Lung (tissue), 12 donors: ENCODE measurements around the gene PRKCSH. TPM values are rescaled to one million over a fixed set of nuclear protein-coding genes. Genes with fewer than 3 reads are reported as not detected.
"Not testable (repeated sequence)": the region's sequence is repeated elsewhere in the genome, so short reads cannot be mapped to it uniquely, and the experiment has no call there.

Source experiments
- ATAC-seq: fragments of 200-7000 bp; cut with Tn5 transposase; one replicate; pipeline ENCODE4 v1.9.1; 2020; ENCODE audit warnings: moderate number of reproducible peaks; ENCODE audit not compliant: insufficient read depth, low FRiP score
- DNase-seq, 3 donors: peaks; one replicate each; pipeline ENCODE4 v3.0.0-alpha.2; 2013 to 2017
- H3K27ac ChIP-seq, 2 donors: one replicate each; pipeline ENCODE4 v1.5.1; 2013; ENCODE audit warnings: mild to moderate bottlenecking in 2 of 2, moderate library complexity in 2 of 2, control low read depth in 1 of 2, inconsistent platforms in 1 of 2, low read depth in 1 of 2, low read length in 1 of 2
- H3K27me3 ChIP-seq, 3 donors: one replicate each; pipeline ENCODE4 v1.5.1; 2013; ENCODE audit warnings: low read length in 2 of 3; ENCODE audit not compliant: control insufficient read depth in 3 of 3, insufficient read depth in 3 of 3
- H3K36me3 ChIP-seq, 4 donors: one replicate each; pipeline ENCODE4 v1.5.1; 2013; ENCODE audit warnings: low read length in 4 of 4, mild to moderate bottlenecking in 1 of 4, moderate library complexity in 1 of 4; ENCODE audit not compliant: control insufficient read depth in 4 of 4, insufficient read depth in 4 of 4
- H3K4me1 ChIP-seq, 5 donors: one replicate each; pipeline ENCODE4 v1.5.1; 2013; ENCODE audit warnings: low read length in 5 of 5, mild to moderate bottlenecking in 2 of 5, moderate library complexity in 1 of 5; ENCODE audit not compliant: control insufficient read depth in 5 of 5, insufficient read depth in 5 of 5
- H3K4me3 ChIP-seq: one replicate; pipeline ENCODE4 v1.5.1; 2013; ENCODE audit warnings: mild to moderate bottlenecking, control low read depth, moderate library complexity
- H3K9ac ChIP-seq, 2 donors: one replicate each; pipeline ENCODE4 v1.5.1; 2013; ENCODE audit warnings: low read length in 2 of 2, control low read depth in 1 of 2; ENCODE audit not compliant: insufficient read depth in 1 of 2
- H3K9me3 ChIP-seq, 4 donors: one replicate each; pipeline ENCODE4 v1.5.1; 2013; ENCODE audit warnings: low read length in 3 of 4, mild to moderate bottlenecking in 1 of 4, moderate library complexity in 1 of 4; ENCODE audit not compliant: control insufficient read depth in 4 of 4, insufficient read depth in 3 of 4
- CTCF ChIP-seq: IDR thresholded peaks from 2 replicates; pipeline ENCODE4 v1.5.1; 2012; ENCODE audit warnings: mild to moderate bottlenecking; ENCODE audit errors: control extremely low read depth, extremely low read depth
- WGBS, 2 donors: extraction: QIAGEN DNeasy Blood & Tissue Kit; methylation state at CpG; one replicate each; pipeline ENCODE4 v1.1.7; 2013; 5-methylcytosine and 5-hydroxymethylcytosine counted together
- polyA plus RNA-seq, 2 donors: library from polyadenylated mRNA; stranded (reverse); fragments of 200-250 nt; gene quantifications; one replicate each; pipeline ENCODE4 v1.2.1, GENCODE V29; 2013
- total RNA-seq, 2 donors: library from RNA; depleted of rRNA in 1 of 2; stranded (reverse); fragments of >200 nt in 1 of 2; gene quantifications; one replicate each; pipeline ENCODE4 v1.2.1, GENCODE V29; 2014 to 2021
- donor health status: control.
- donor health status: control.
- donor health status: Bipolar disorder and iron deficiency.
- donor health status: healthy.
- donor health status: DM: yes; HTN: yes; CAD: no.

Gene PRKCSH
- total and polyA plus RNA-seq, 4 donors: 115 to 315 (median 158) TPM

- DNase-seq (no peak), ATAC-seq (no peak)
- no peaks in the 10 kb centered on the region for H3K9me3 ChIP-seq
- H3K4me3 ChIP-seq: no peak overlapping the region
- no peaks in the 10 kb centered on the region for H3K36me3 ChIP-seq
- peaks cover 0 to 3% (median 0%) of the 10 kb centered on the region in 5 donors for H3K4me1 ChIP-seq
- H3K27ac ChIP-seq: no peak overlapping the region
- TF ChIP-seq CTCF: no peak
- 86 to 89% methylated on average over 20 of the region's 20 CpGs for WGBS, 2 donors
- peaks cover 0 to 3% (median 0%) of the 10 kb centered on the region in 3 donors for H3K27me3 ChIP-seq
- no peak overlapping the region for H3K9ac ChIP-seq
These were observed 22.4 kb downstream of the PRKCSH start for GRCh38 chr19:11457831-11458230.

- no peak for TF ChIP-seq CTCF
- no peak for DNase-seq
- no peak for ATAC-seq
- no peaks in the 10 kb centered on the region for H3K36me3 ChIP-seq
- no peak overlapping the region for H3K9ac ChIP-seq
- no peaks in the 10 kb centered on the region for H3K4me1 ChIP-seq
- no peaks in the 10 kb centered on the region for H3K9me3 ChIP-seq
- no peak overlapping the region for H3K27ac ChIP-seq
- H3K4me3 ChIP-seq: no peak overlapping the region
- H3K27me3 ChIP-seq: peaks cover 0 to 3% (median 0%) of the 10 kb centered on the region in 3 donors
- 87% methylated on average over 19 of the region's 19 CpGs for WGBS, 2 donors
These were observed 22.9 kb downstream of the PRKCSH start for GRCh38 chr19:11458236-11458900.

DNA sequence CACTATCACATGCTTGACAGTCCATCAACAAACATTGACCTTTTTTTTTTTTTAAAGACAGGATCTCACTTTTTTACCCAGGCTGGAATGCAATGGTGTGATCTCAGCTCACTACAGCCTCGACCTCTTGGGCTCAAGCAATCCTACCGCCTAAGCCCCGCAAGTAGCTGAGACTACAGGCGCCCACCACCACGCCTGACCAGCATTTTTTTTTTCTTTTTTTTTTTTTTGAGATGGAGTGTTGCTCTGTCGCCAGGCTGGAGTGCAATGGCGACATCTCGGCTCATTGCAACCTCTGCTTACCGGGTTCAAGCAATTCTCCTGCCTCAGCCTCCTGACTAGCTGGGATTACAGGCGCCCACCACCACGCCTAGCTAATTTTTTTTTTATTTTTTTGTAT lies 23.5 kb downstream of the PRKCSH start:
- H3K9me3 ChIP-seq, H3K4me3 ChIP-seq, H3K4me1 ChIP-seq, H3K36me3 ChIP-seq, ATAC-seq, H3K27ac ChIP-seq, DNase-seq, H3K27me3 ChIP-seq, H3K9ac ChIP-seq: not testable (repeated sequence)
- 74 to 81% methylated on average over 11 of the region's 11 CpGs for WGBS, 2 donors

DNA sequence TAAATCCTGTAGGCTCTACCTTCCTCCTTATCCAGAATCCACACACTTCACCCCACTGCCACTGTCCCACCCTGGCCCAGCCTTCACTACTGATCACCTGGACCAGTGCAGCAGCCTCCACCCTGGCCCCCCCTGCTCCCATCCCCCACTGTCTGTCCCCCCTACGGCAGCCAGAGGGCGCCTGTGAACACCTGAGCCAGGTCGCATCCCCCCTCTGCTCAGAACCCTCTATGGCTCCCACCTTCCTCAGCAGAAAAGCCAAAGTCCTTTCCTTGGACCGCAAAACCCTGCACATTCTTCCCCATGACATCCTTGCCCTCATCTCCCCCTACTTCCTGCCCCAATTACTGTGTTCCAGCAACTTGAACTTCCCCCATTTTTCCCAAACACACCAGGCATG lies 24.8 kb downstream of the PRKCSH start:
- WGBS, 2 donors: 46 to 56% methylated on average over 4 of the region's 4 CpGs
- ATAC-seq: no peak
- H3K36me3 ChIP-seq: no peaks in the 10 kb centered on the region

More for the DNA sequence above, 24.8 kb downstream of the PRKCSH start:
- H3K9ac ChIP-seq: no peak overlapping the region
- no peak for DNase-seq
- H3K27ac ChIP-seq: no peak overlapping the region
- no peak for TF ChIP-seq CTCF
- peaks cover 0 to 6% (median 2%) of the 10 kb centered on the region in 4 donors for H3K9me3 ChIP-seq
- H3K27me3 ChIP-seq: peaks cover 0 to 3% (median 0%) of the 10 kb centered on the region in 3 donors
- H3K4me1 ChIP-seq: peaks cover 0 to 5% (median 0%) of the 10 kb centered on the region in 5 donors
- H3K4me3 ChIP-seq: no peak overlapping the region
